HG02870 (cell line): ENCODE results near the gene DCK.
"Not testable (repeated sequence)": the region's sequence is repeated elsewhere in the genome, so short reads cannot be mapped to it uniquely, and the experiment has no call there.

Experiments
- ATAC-seq: cut with Tn5 transposase; IDR thresholded peaks from one replicate; pipeline ENCODE4 v1.9.1; 2021; ENCODE audit warnings: mild to moderate bottlenecking, moderate library complexity; ENCODE audit not compliant: unreplicated experiment

DCK gene

DNA sequence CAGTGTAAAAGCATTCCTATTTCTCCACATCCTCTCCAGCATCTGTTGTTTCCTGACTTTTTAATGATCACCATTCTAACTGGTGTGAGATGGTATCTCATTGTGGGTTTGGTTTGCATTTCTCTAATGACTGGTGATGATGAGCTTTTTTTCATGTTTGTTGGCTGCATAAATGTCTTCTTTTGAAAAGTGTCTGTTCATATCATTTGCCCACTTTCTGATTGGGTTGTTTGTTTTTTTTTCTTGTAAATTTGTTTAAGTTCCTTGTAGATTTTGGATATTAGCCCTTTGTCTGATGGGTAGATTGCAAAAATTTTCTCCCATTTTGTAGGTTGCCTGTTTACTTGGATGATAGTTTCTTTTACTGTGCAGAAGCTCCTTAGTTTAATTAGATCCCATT, 6.2 kb downstream of the DCK start:
- ATAC-seq: not testable (repeated sequence)

DNA sequence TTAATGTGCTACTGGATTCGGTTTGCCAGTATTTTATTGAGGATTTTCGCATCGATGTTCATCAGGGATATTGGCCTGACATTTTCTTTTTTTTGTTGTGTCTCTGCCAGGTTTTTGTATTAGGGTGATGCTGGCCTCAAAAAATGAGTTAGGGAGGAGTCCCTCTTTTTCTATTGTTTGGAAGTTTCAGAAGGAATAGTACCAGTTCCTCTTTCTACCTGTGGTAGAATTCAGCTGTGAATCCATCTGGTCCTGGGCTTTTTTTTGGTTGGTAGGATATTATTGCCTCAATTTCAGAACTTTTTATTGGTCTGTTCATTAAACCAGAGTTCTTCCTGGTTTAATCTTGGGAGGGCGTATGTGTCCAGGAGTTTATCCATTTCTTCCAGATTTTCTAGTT, 7.9 kb downstream of the DCK start:
- ATAC-seq: not testable (repeated sequence)

DNA sequence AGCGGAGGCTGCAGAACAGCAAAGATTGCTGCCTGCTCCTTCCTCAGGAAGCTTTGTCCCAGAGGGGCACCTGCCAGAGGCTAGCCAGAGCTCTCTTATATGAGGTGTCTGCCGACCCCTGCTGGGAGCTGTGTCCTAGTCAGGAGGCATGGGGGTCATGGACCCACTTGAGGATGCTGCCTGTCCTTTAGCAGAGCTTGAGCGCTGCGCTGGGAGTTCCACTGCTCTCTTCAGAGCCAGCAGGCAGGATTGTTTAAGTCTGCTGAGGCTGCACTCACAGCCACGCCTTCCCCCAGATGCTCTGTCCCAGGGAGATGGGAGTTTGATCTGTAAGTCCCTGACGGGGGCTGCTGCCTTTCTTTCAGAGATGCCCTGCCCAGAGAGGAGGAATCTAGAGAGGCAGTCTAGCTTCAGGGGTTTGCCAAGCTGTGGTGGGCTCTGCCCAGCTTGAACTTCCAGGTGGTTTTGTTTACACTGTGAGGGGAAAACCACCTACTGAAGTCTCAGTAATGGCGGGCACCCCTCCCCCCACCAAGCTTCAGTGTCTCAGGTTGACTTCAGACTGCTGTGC, 10.9 kb downstream of the DCK start:
- ATAC-seq: peak; percentile 28

DNA sequence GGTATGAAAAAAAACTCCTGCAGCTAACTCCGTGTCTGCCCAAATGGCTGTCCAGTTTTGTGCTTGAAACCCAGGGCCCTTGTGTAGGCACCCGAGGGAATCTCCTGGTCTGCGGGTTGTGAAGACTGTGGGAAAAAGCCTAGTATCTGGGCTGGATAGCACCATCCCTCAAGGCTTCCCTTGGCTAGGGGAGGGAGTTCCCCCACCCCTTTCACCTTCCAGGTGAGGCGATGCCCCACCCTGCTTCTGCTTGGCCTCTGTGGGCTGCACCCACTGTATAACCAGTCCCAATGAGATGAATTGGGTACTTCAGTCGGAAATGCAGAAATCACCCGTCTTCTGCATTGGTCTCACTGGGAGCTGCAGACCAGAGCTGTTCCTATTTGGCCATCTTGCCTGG, 11.6 kb downstream of the DCK start:
- not testable (repeated sequence) for ATAC-seq

DNA sequence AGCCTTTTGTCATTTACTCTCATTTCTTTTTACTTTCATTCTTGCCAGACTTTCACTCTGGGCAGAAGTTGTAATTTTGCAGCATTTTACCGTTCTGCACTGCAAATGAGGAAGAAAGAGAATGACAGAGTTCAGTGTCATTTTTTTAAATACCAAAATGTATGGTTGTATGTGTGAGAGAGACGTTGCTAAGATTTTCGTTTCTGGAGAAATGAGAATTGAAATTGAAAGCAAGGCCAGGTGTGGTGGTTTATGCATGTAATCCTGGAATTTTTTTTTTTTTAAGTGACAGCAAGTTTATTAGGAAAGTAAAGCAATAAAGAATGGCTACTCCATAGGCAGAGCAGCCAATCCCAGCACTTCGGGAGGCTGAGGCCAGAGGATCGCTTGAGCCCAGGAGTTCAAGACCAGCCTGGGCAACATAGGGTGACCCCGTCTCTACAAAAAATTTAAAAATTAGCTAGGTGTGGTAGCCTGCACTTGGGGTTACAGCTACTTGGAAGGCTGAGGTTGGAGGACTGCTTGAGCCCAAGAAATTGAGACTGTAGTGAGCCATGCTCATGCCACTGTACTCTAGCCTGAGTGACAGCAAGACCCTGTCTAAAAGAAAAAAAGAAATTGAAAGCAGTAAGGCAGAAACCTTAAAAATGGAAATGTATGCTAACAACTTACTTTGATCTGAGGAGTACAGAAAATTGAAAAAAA, 12.9 kb downstream of the DCK start:
- ATAC-seq: peak; percentile 83

DNA sequence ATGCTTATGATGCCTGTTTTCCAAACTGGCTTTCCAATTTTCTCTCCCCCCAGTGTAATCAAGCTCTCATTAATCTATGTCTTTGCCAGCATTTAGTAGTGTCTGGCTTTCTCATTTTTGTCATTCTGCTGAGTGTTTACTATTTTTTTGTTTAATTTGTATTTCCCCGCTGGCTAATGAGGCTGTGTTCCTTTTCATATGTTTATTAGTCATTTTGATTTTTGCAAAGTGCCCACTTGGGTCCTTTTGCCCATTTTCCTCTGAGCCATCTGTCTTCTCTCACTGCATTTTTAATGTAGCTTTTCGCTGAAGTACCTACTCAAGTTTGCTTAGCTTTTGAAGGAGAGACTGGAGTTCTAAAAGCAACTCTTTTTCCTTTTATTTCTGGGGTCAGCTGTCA, 14.7 kb downstream of the DCK start:
- no peak for ATAC-seq

DNA sequence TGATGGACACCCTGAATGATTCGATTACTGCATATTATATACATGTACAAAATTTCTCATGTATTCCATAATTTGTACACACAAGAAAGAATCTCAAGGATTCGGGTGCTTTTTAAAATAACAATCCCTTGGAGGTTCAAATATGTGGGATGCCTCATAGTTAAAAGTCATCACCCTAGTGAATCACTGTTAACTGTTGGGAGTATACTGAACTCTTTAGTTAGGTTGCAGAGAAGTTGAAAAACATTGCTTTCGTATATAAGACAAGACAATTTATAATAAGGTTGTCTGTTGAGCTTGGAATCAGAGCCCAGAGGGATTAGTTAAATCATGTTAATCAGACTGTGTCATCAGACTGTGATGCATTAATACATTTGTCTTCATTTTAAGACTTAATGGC, 15.6 kb downstream of the DCK start:
- no peak for ATAC-seq

DNA sequence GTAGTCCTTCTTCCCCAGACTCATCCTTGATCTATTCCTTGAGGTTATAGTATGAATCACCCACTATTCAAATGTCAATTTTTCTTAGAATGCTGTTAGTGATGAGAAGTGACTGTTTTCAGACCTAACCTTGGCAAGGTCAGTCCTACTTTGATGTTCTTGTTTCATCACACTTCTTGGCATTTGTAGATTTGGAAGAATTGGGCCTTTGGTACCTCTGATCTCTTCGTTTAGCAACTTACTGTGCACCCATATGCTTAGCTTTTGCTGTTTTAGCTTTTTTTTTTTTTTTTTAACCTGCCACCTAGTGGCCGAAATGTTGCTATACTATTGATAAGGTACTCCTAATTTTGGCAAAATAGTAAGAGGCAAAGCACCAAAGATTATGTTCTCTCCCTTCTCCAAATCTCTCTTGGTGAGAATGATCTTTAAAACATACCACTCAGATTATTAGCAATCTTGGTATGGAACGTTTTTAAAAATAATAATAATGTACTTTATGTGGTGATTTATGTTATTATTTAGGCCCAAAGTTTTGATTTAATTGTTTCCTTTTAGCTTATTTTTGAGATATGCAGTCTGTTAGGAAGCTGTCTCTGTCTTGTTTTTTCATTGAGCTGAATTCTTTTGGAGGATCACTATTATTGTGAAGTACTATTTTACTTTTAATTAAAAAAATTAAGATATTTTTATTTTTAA, 16.6 kb downstream of the DCK start:
- ATAC-seq: peak; percentile 43

DNA sequence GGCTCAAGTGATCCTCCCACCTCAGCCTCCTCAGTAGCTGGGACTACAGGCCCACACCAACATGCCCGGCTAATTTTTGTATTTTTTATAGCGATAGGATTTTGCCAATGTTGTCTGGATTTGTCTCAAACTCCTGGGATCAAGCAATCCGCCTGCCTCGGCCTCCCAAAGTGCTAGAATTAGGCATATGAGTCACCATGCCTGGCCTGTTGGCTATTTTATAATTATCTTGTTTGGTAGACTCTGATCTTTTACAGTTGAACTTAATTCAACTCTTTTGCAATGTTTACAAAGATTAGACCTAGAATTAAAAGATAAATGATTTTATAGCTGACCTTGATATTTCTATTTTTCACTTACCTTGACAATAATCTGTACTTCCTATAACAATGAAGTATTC, 18.0 kb downstream of the DCK start:
- no peak for ATAC-seq

DNA sequence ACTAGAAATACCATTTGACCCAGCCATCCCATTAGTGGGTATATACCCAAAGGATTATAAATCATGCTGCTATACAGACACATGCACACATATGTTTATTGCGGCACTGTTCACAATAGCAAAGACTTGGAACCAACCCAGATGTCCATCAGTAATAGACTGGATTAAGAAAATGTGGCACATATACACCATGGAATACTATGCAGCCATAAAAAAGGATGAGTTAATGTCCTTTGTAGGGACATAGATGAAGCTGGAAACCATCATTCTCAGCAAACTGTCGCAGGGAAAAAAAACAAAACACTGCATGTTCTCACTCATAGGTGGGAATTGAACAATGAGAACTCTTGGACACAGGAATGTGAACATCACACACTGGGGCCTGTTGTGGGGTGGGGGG, 23.9 kb downstream of the DCK start:
- ATAC-seq: not testable (repeated sequence)

DNA sequence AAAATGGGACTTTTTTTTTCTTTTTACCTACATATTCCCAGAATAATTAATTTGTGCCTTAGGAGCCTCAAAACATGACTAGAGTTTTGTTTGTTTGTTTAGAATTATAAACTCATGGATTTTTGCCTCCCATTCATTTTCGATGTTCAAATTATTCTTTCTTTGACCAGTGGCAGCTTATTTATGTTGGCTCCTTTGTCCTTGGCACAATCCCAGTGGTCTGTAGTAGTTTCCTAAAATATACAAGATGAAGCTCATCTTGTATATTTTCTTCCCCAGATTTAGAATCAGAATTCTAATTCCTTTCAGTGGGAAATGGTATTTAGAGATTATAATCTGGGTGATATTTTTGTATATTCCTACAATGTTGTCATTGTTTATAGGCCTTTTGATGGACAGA, 27.2 kb downstream of the DCK start:
- ATAC-seq: no peak

DNA sequence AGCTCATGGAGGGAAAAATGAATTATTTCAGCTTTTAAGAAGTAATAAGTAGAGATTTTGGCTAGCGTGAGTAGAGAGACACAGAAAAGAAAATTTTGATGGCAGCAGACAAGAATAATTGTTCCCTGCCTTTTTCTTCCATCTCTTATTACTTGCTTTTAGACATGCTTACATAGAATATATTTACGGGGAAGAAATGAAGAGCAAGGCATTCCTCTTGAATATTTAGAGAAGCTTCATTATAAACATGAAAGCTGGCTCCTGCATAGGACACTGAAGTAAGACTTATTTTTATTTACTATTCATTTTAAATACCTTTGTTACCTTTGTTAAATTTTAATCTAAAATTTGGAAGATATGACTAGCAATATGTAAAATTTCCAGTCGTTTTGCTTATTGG, 32.2 kb downstream of the DCK start:
- ATAC-seq: no peak

DNA sequence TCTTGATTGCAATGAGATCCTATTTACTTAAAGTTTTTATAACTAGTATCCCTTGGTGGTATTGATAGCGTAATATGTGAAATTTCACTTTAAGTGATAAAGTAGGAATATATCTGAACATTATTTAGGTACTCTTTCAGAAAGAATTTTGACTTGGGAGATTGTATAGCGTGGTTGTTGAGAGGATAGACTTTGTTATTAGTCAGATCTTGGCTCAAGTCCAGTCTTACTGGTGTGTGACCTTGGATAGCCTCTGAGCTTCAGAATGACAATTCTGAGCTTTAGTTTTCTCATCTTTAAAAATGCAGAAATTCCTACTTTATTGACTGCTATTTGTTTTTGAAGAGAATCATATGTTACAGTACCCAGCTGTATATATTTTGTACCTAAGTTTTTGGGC, 32.6 kb downstream of the DCK start:
- ATAC-seq: no peak

DNA sequence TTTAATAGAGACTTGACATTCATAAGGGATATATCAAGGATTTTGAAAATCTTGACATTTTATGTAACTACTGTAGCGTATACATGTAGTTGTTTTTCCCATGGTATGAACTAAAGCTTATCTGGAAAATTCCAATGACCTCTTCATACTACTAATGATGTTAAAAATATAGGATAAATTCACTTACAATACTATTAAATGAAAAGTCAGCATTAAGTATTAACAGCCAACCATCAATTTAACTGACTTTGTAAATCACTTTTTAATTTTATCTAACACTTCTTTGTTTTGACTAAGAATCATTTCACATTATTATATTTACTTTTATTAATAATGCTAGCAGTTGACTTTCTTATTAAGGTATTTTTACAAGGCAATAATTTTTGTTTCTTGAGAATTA, 34.2 kb downstream of the DCK start:
- ATAC-seq: no peak

DNA sequence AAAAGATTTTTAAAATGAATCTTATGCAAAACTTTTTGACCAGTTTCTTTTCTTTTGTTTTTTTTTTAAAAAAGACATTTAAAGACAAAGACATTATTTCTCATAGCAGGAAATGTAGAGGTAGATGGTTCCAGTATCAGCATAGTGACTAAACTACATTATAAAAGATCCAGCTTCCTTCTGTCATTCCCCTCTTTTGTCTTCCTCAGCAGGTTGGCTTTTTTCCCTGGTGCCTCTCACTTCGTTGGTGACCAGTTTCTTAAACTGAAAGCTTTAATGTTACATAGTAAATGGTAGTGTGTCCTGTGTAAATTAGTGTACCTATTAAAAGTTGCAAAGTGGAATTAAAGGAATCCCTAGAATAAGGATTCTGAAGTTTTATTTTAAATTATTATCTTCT, 36.1 kb downstream of the DCK start:
- ATAC-seq: no peak

DNA sequence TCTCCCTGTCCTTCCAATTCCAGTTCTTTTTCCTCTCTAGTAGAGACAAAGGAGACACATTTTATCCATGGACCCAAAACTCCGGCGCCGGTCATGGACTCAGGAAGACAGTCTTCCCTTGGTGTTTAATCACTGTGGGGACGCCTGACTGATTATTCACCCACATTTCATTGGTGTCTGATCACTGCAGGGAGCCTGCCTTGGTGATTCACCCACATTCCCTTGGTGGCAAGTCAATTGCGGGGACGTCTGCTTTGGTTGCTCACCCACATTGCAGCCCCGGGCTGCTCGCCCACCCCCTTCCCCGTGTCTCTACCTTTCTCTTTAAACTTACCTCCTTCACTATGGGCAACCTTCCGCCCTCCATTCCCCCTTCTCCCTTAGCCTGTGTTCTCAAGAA, 38.7 kb downstream of the DCK start:
- ATAC-seq: not testable (repeated sequence)

DNA sequence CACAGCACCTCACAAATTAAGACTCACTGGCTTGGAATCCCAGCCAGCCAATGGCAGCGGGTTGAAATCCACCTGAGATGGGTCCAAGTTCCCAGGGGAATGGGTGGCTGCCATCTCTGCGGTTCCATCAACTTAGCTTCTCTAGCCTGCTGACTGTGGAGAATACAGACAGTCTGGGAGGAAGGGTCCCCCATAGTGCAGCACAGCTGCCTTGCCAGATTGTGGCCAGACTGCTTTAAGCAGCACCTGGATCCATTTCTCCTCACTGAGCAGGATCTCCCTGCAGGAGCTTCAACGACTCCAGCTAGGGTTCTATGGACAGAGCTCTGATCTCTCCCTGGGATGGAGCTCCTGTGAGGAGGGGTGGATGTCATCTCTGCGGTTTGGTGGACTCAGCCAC, 51.8 kb downstream of the DCK start:
- no peak for ATAC-seq

DNA sequence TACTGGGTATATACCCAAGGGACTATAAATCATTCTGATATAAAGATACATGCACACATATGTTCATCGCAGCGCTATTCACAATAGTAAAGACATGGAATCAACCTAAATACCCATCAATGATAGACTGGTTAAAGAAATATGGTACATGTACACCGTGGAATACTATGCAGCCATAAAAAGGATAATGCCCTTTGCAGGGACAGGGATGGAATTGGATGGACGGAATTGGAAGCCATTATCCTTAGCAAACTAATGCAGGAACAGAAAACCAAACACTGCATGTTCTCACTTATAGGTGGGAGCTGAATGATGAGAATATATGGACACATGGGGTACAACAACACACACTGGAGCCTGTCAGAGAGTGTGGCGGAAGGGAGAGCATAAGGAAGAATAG, 55.9 kb downstream of the DCK start:
- ATAC-seq: no peak

DNA sequence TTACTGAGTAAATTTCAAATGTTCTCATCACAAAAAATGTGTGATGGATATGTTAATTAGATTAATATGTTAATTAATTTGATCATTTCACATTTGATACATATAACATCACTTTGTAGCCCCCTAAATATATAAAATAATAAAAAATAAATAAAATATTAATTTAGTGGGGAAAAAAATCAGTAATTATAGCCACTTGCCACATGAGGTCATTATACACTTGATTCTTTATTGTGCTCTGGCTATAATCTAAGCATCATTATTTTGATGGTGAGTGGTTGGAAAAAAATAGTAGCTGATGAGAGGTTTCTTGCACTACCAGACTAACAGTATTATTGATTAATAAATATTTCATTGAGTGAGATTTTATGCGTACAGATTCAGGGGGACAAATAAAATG, 57.4 kb downstream of the DCK start:
- ATAC-seq: no peak

DNA sequence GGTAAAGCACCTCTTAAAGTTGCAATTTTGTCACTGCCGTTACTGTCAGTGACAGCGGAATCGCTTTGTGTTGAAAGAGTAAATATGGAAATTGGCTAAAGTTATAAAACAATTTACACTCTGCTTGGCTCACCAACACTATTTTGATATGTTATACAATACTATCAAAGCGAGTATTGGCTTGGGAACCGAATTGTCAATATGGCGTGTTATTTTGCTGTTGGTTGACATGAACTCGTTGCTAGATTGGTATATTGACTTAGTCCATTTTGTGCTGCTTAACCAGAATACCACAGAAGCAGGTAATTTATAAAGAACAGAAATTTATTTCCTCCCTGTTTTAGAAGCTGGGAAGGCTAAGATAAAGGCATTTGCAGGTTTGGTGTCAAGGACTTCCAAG, 58.6 kb downstream of the DCK start:
- ATAC-seq: no peak

DNA sequence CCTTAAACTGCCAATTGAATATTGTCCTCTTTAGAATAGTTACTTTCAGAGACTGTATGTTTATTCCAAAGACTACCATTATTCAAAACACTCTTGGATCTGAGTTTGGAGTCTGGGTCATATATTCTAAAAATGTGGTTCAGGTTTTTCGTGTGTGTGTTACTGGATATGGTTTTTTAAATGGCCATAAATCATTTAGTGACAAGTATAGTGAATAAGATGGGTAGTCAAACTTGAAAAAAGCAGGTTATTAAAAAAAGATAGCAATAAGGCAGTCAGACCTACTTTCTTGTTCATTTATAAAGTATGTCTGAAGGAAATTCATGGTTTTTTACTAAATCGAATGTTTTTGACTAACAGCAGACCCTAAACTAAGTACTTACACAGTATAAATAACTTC, 59.3 kb downstream of the DCK start:
- no peak for ATAC-seq

DNA sequence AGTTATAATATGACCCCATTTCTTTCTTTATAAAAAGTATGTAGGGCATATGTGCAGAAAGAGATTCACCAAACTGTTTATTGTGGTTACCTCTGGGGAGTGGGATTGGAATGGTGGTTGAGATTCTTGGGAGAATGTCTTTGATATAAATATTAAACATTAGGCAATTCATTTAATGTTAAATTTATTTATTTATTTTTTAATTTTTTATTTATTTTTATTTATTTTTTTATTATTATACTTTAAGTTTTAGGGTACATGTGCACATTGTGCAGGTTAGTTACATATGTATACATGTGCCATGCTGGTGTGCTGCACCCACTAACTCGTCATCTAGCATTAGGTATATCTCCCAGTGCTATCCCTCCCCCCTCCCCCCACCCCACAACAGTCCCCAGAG, 60.2 kb downstream of the DCK start:
- not testable (repeated sequence) for ATAC-seq
